Upper lobe of left lung (tissue), 6 donors: ENCODE results near the gene LHFPL2. TPM values are rescaled to one million over a fixed set of nuclear protein-coding genes. Genes with fewer than 3 reads are reported as not detected.

ENCODE experiments used
- ATAC-seq, 2 donors: fragments of 200-7000 bp; cut with Tn5 transposase; one replicate each; pipeline ENCODE4 v1.9.1; 2022; ENCODE audit warnings: mild to moderate bottlenecking in 2 of 2, moderate library complexity in 2 of 2; ENCODE audit not compliant: low FRiP score in 2 of 2
- DNase-seq, 2 donors: peaks; one replicate each; pipeline ENCODE4 v3.0.0-alpha.2; 2019 to 2020
- H3K27ac ChIP-seq, 4 donors: fragments of 200-600 bp; sonication (generic); one replicate each; pipeline ENCODE4 v1.5.1; 2016 to 2019
- H3K27me3 ChIP-seq, 4 donors: fragments of 200-600 bp; sonication (generic); one replicate each; pipeline ENCODE4 v1.5.1; 2017 to 2019
- H3K36me3 ChIP-seq, 4 donors: fragments of 200-600 bp; sonication (generic); one replicate each; pipeline ENCODE4 v1.5.1; 2016 to 2019
- H3K4me1 ChIP-seq, 4 donors: fragments of 200-600 bp; sonication (generic); one replicate each; pipeline ENCODE4 v1.5.1; 2018 to 2019
- H3K4me3 ChIP-seq, 4 donors: fragments of 200-600 bp; sonication (generic); one replicate each; pipeline ENCODE4 v1.5.1; 2017 to 2019; ENCODE audit warnings: mild to moderate bottlenecking in 2 of 4, moderate library complexity in 1 of 4
- H3K9me3 ChIP-seq, 4 donors: fragments of 200-600 bp; sonication (generic); one replicate each; pipeline ENCODE4 v1.5.1; 2018 to 2019
- EP300 ChIP-seq, 4 donors: sonication (generic); formaldehyde crosslinking; IDR thresholded peaks; one replicate each; pipeline ENCODE4 v1.5.1; 2017; ENCODE audit warnings: antibody characterized with exemption in 4 of 4, control low read depth in 2 of 4
- POLR2A ChIP-seq, 4 donors: fragments of 450-650 bp; IDR thresholded peaks; one replicate each; pipeline ENCODE4 v1.5.1; 2016 to 2017; ENCODE audit warnings: antibody characterized with exemption in 4 of 4, mild to moderate bottlenecking in 2 of 4
- POLR2AphosphoS5 ChIP-seq, 2 donors: sonication (generic); formaldehyde crosslinking; IDR thresholded peaks; one replicate each; pipeline ENCODE4 v1.5.1; 2017; ENCODE audit warnings: antibody characterized with exemption in 2 of 2
- WGBS, 2 donors: methylation state at CpG; one replicate each; pipeline ENCODE4 v1.1.5; 2017 to 2018; 5-methylcytosine and 5-hydroxymethylcytosine counted together
- total RNA-seq, 6 donors: library from RNA; depleted of rRNA in 4 of 6; stranded (reverse); fragments of >200 nt in 4 of 6; gene quantifications; one replicate each; pipeline versions ENCODE4 v1.1.0 to v1.2.1, GENCODE V29; 2016 to 2021
- TF ChIP-seq, protein P1 (sequence below), 6 experiments: fragments of 450-650 bp in 4 of 6; fragments of 200-600 bp in 2 of 6; sonication (generic) in 2 of 6; IDR thresholded peaks; one replicate each; pipeline ENCODE4 v1.5.1; 2016 to 2019; ENCODE audit warnings: antibody characterized with exemption in 6 of 6
- donor health status: DM: no; HTN: no; CAD: no; lungs with moderate emphysema.
- donor health status: DM: no; HTN: yes; CAD: no; lungs with severe emphysema.

Gene LHFPL2
- total RNA-seq, 6 donors from 2014 or later: 17.3 to 69.5 (median 32.9) TPM

DNA sequence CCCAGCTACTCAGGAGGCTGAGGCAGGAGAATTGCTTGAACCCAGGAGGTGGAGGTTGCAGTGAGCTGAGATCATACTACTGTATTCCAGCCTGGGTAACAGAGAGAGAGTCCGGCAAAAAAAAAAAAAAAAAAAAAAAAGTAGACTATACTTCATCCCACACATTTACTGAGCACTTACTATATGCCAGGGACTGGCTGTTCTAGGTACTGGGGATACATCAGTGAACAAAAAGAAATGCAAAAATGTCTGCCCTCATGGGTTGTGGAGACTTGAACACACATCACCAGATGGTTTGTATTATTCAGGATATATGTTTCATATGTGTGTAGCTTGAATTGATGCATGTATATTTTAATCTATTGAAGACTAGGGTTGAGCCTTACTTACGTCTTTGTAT lies 2.9 kb upstream of the LHFPL2 start:
- TF ChIP-seq POLR2AphosphoS5 (IDR thresholded peaks at IDR 0.05): no peak
- Histone ChIP-seq H3K4me1 (peaks cover 9 to 21% (median 15%) of the 10 kb centered on the region in 4 donors), H3K4me3 (no peak overlapping the region), H3K27ac (no peak overlapping the region), H3K36me3 (no peaks in the 10 kb centered on the region), H3K27me3 (peaks cover 0 to 5% (median 0%) of the 10 kb centered on the region in 4 donors), H3K9me3 (no peaks in the 10 kb centered on the region)
- 77 to 98% methylated on average over 2 of the region's 2 CpGs for WGBS, 2 donors
- no peak for ATAC-seq
- no peak for DNase-seq

DNA sequence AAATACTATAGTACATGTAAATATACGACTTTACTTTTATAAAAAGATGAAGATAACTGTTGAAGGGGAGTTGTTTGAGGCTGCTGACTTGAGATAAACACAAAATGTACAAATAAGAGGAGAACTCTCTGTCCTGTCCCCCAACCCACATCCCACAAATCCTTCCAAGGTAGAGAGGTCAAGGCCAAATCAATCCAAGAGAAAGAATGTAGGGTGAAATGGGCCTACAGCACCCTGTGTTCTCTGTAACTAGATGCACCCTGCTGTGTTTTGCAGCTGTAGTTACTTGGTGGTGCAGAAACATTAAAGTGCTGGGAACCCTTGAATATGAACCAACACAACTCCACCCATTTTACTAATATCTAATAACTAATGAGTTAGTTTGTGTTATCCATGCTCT lies 2.0 kb upstream of the LHFPL2 start:
- Histone ChIP-seq H3K9me3 (no peaks in the 10 kb centered on the region), H3K27ac (no peak overlapping the region), H3K4me1 (peaks cover 9 to 21% (median 18%) of the 10 kb centered on the region in 4 donors), H3K27me3 (peaks cover 0 to 5% (median 0%) of the 10 kb centered on the region in 4 donors), H3K4me3 (no peak overlapping the region), H3K36me3 (no peaks in the 10 kb centered on the region)
- ATAC-seq (no peak), DNase-seq (no peak)
- WGBS, 2 donors: 90 to 100% methylated on average over 1 of the region's 1 CpG
- TF ChIP-seq EP300 (IDR thresholded peaks at IDR 0.05): no peak

DNA sequence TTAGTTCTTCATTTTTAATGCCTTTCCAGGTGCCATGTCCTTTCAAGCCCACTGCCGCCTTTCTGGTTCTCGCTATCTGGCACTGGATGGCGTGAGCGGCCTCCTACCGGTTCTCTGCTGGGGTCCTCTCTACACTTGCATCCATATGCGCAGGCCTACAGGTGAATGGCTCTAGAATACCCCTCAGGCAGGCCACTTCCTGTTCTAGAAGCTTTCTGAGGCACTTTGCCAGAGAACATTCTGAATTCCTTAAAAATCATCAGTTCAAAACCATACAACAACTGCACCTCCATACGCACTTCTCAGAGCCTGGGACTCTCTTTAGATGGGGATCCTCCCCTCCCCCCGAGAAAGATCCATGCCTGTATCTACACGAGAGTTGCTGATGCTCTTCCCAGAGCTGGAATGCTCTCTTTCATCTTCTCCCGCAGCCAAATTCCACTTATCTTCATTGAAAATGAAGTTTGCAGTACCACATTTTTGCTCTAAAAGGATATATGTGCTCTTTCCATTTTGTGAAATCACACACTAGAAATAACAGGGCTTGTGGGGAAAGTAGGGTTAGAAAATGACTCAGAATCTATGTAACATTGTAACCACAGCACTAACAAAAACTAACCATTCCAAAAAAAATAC lies 1.4 kb upstream of the LHFPL2 start:
- Histone ChIP-seq H3K27ac (peak overlapping the region in 1 of 4 donors; percentile 93), H3K36me3 (no peaks in the 10 kb centered on the region), H3K9me3 (no peaks in the 10 kb centered on the region), H3K4me3 (no peak overlapping the region), H3K4me1 (peaks cover 9 to 21% (median 18%) of the 10 kb centered on the region in 4 donors), H3K27me3 (peaks cover 0 to 5% (median 0%) of the 10 kb centered on the region in 4 donors)
- no peak for TF ChIP-seq POLR2AphosphoS5 (IDR thresholded peaks at IDR 0.05)
- no peak for TF ChIP-seq POLR2A (IDR thresholded peaks at IDR 0.05)
- TF ChIP-seq, protein P1, sequence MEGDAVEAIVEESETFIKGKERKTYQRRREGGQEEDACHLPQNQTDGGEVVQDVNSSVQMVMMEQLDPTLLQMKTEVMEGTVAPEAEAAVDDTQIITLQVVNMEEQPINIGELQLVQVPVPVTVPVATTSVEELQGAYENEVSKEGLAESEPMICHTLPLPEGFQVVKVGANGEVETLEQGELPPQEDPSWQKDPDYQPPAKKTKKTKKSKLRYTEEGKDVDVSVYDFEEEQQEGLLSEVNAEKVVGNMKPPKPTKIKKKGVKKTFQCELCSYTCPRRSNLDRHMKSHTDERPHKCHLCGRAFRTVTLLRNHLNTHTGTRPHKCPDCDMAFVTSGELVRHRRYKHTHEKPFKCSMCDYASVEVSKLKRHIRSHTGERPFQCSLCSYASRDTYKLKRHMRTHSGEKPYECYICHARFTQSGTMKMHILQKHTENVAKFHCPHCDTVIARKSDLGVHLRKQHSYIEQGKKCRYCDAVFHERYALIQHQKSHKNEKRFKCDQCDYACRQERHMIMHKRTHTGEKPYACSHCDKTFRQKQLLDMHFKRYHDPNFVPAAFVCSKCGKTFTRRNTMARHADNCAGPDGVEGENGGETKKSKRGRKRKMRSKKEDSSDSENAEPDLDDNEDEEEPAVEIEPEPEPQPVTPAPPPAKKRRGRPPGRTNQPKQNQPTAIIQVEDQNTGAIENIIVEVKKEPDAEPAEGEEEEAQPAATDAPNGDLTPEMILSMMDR (IDR thresholded peaks at IDR 0.05): no peak
- no peak for TF ChIP-seq EP300 (IDR thresholded peaks at IDR 0.05)
- DNase-seq: no peak
- no peak for ATAC-seq
- whole genome bisulfite sequencing, 2 donors: 91 to 93% methylated on average over 10 of the region's 10 CpGs

DNA sequence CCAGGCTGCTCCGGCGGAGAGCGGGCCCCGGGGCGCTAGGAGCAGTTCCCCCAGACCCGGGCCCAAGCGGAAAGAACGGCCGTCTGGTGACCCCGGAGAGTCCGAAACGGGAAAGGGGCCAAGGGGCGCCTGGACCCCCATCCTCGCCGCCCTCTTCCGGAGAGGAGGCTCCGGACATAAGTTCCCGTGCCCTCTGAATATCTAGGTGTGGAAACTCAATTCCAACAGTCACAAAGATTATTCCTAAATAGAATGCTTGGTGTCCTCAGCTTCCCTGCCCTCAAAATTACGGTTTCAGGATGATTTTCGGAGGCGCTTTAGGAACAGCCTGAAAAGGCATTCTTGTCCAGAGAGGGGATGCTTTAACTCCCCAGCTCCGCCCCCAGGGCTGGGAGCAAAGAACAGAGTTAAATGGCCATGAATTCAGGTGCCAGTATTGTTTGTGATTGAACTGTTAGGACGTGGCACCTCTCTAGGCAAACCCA lies 681 bp upstream of the LHFPL2 start:
- ATAC-seq (peak in 1 of 2 donors; percentile 1), DNase-seq (no peak)
- TF ChIP-seq POLR2AphosphoS5 (IDR thresholded peaks at IDR 0.05) (no peak), POLR2A (IDR thresholded peaks at IDR 0.05) (no peak), EP300 (IDR thresholded peaks at IDR 0.05) (no peak)
- TF ChIP-seq, protein P1 (IDR thresholded peaks at IDR 0.05): no peak
- Histone ChIP-seq H3K27ac (peak overlapping the region; percentile 84 to 93 (median 92)), H3K27me3 (peaks cover 0 to 5% (median 0%) of the 10 kb centered on the region in 4 donors), H3K9me3 (no peaks in the 10 kb centered on the region), H3K4me3 (peak overlapping the region; percentile 61 to 87 (median 84)), H3K36me3 (no peaks in the 10 kb centered on the region), H3K4me1 (peaks cover 9 to 21% (median 18%) of the 10 kb centered on the region in 4 donors)
- 15 to 31% methylated on average over 12 to 18 of the region's 23 CpGs for WGBS, 2 donors

DNA sequence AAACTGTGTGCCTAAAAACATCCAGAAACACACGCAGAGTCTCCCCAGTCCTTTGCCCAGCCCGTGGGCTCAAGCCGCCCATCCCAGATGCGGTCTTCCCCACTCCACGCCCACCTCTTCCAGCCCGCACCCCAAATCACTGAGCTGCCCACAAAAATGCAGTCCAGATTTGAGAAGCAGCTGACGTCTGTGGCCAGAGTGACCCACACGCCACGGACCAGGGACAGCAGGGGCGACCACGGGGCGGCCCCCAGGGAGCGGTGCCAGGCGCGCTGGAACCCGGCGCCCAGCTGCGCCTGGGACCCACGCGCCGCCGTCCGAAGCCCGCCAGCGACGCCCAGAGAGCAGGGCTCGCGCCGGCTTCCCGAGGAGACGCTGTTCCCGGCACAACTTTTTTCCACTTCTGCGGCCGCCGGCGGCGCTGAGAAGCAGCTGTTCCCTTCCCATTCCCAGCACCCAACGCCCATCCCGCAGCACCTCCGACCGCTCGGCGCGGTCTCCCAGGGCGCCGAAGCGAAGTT lies 674 bp downstream of the LHFPL2 start:
- Histone ChIP-seq H3K27me3 (peaks cover 0 to 5% (median 0%) of the 10 kb centered on the region in 4 donors), H3K4me3 (peak overlapping the region; percentile 26 to 87 (median 84)), H3K36me3 (no peaks in the 10 kb centered on the region), H3K4me1 (peaks cover 9 to 21% (median 16%) of the 10 kb centered on the region in 4 donors), H3K9me3 (no peaks in the 10 kb centered on the region), H3K27ac (peak overlapping the region; percentile 84 to 93 (median 92))
- DNase-seq (peak in 1 of 2 donors; percentile 34), ATAC-seq (peak in 1 of 2 donors; percentile 52)
- 0 to 1% methylated on average over 13 to 45 of the region's 47 CpGs for WGBS, 2 donors
- no peak for TF ChIP-seq EP300 (IDR thresholded peaks at IDR 0.05)
- TF ChIP-seq, protein P1 (IDR thresholded peaks at IDR 0.05): peak in 1 of 6 experiments; percentile 3
